H1 (cell line): ENCODE measurements around the gene NKIRAS2. TPM values are rescaled to one million over a fixed set of nuclear protein-coding genes. Genes with fewer than 3 reads are reported as not detected.

Source experiments
- CTCF ChIA-PET: fragments of 300-600 bp; sonication (Branson Sonifier 250); formaldehyde crosslinking; loops from one replicate; lab custom pipeline; 2021; ENCODE audit not compliant: partially characterized antibody; lab: Charles Lee
- POLR2A ChIA-PET: fragments of 300-600 bp; sonication (Branson Sonifier 250); formaldehyde crosslinking; loops from one replicate; lab custom pipeline; 2021; ENCODE audit warnings: inconsistent platforms; ENCODE audit not compliant: partially characterized antibody; lab: Charles Lee
- DNase-seq, 2 experiments: peaks; one replicate each; pipeline versions ENCODE4 v3.0.0 to v3.0.0-alpha.2; 2010 to 2022; ENCODE audit warnings: low spot score in 2 of 2, low read depth in 1 of 2, mixed read lengths in 1 of 2
- FAIRE-seq: peaks from 2 replicates; lab custom pipeline; 2011; peaks lifted over from hg19 to GRCh38; lab: Jason Lieb, UNC
- H2AFZ ChIP-seq: 2 replicates; pipeline ENCODE4 v1.8.1; 2012; ENCODE audit warnings: low read length, inconsistent platforms
- H2AK5ac ChIP-seq: 2 replicates; pipeline ENCODE4 v1.6.1; 2013; ENCODE audit warnings: low read depth, low read length
- H2BK120ac ChIP-seq: replicated peaks from 2 replicates; pipeline ENCODE3; 2013; ENCODE audit warnings: low read depth, low read length, inconsistent platforms
- H2BK12ac ChIP-seq: 2 replicates; pipeline ENCODE4 v1.6.1; 2013; ENCODE audit warnings: low read depth, low read length
- H2BK15ac ChIP-seq: 2 replicates; pipeline ENCODE4 v1.6.1; 2013; ENCODE audit warnings: low read length
- H2BK20ac ChIP-seq: 2 replicates; pipeline ENCODE4 v1.6.1; 2013; ENCODE audit warnings: low read length
- H2BK5ac ChIP-seq: 2 replicates; pipeline ENCODE4 v1.6.1; 2013; ENCODE audit warnings: low read depth, low read length
- H3K14ac ChIP-seq: 2 replicates; pipeline ENCODE4 v1.6.1; 2013; ENCODE audit warnings: inconsistent platforms; ENCODE audit not compliant: insufficient read length
- H3K18ac ChIP-seq: 2 replicates; pipeline ENCODE4 v1.6.1; 2013; ENCODE audit warnings: low read length; ENCODE audit errors: extremely low read depth
- H3K23ac ChIP-seq: 2 replicates; pipeline ENCODE4 v1.6.1; 2013; ENCODE audit warnings: inconsistent platforms; ENCODE audit not compliant: insufficient read length
- H3K23me2 ChIP-seq: 2 replicates; pipeline ENCODE4 v1.6.1; 2013; ENCODE audit warnings: low read depth, low read length
- H3K27ac ChIP-seq: 2 replicates; pipeline ENCODE4 v1.6.1; 2011; ENCODE audit warnings: low read depth, low read length, inconsistent platforms
- H3K27me3 ChIP-seq, 4 experiments: replicated peaks in 1 of 4; 1 replicate in 1 of 4; 2 replicates in 3 of 4; pipeline versions ENCODE4 v1.6.1 to v1.8.1; 2011 to 2013; ENCODE audit warnings: low read length in 3 of 4, mild to moderate bottlenecking in 3 of 4, inconsistent platforms in 2 of 4, mixed read lengths in 2 of 4, moderate library complexity in 1 of 4; ENCODE audit not compliant: control insufficient read depth in 3 of 4, insufficient read depth in 3 of 4; ENCODE audit errors: extremely low read depth in 1 of 4
- H3K36me3 ChIP-seq, 4 experiments: 2 replicates each; pipeline versions ENCODE4 v1.6.1 to v1.8.1; 2011 to 2013; ENCODE audit warnings: mild to moderate bottlenecking in 4 of 4, low read length in 3 of 4, moderate library complexity in 2 of 4, control low read depth in 1 of 4, inconsistent platforms in 1 of 4; ENCODE audit not compliant: insufficient read depth in 4 of 4, control insufficient read depth in 2 of 4
- H3K4ac ChIP-seq: replicated peaks from 2 replicates; pipeline ENCODE3; 2013; ENCODE audit warnings: low read length, low read depth, mixed read lengths, inconsistent platforms; ENCODE audit not compliant: insufficient read length
- H3K4me1 ChIP-seq, 4 experiments: replicated peaks in 1 of 4; 1 replicate in 1 of 4; 2 replicates in 3 of 4; pipeline versions ENCODE4 v1.6.1 to v1.8.1; 2011 to 2013; ENCODE audit warnings: low read length in 3 of 4, inconsistent platforms in 2 of 4, mixed read lengths in 1 of 4; ENCODE audit not compliant: insufficient read depth in 4 of 4, control insufficient read depth in 3 of 4
- H3K4me2 ChIP-seq, 2 experiments: 2 replicates each; pipeline versions ENCODE4 v1.6.1 to v1.8.1; 2011 to 2013; ENCODE audit warnings: low read depth in 2 of 2, low read length in 2 of 2, control low read depth in 1 of 2, inconsistent platforms in 1 of 2, mild to moderate bottlenecking in 1 of 2; ENCODE audit not compliant: insufficient read depth in 1 of 2
- H3K4me3 ChIP-seq, 4 experiments: fragments of 200-600, 300-600 bp in 1 of 4; sonication (generic), shearing (Covaris generic), sonication (Bioruptor Twin) in 1 of 4; 2 replicates each; pipeline versions ENCODE4 v1.5.1 to v1.8.1; 2011 to 2016; ENCODE audit warnings: low read length in 4 of 4, low read depth in 3 of 4, control low read depth in 2 of 4, inconsistent platforms in 2 of 4, mild to moderate bottlenecking in 2 of 4, mixed read lengths in 1 of 4, moderate library complexity in 1 of 4; ENCODE audit not compliant: insufficient read depth in 2 of 4; ENCODE audit errors: extremely low read depth in 1 of 4
- H3K56ac ChIP-seq: replicated peaks from 2 replicates; pipeline ENCODE3; 2013; ENCODE audit warnings: low read depth, mild to moderate bottlenecking, mixed read lengths, low read length, inconsistent platforms; ENCODE audit not compliant: insufficient read length
- H3K79me1 ChIP-seq: 2 replicates; pipeline ENCODE4 v1.6.1; 2013; ENCODE audit warnings: low read depth, low read length, control low read depth
- H3K79me2 ChIP-seq, 2 experiments: 2 replicates each; pipeline versions ENCODE4 v1.6.1 to v1.8.1; 2012 to 2013; ENCODE audit warnings: low read length in 2 of 2, mild to moderate bottlenecking in 2 of 2, inconsistent platforms in 1 of 2; ENCODE audit not compliant: insufficient read depth in 2 of 2, control insufficient read depth in 1 of 2
- H3K9ac ChIP-seq, 4 experiments: replicated peaks in 1 of 4; 1 replicate in 1 of 4; 2 replicates in 3 of 4; pipeline versions ENCODE4 v1.6.1 to v1.8.1; 2011 to 2013; ENCODE audit warnings: low read depth in 3 of 4, low read length in 3 of 4, control low read depth in 2 of 4, mild to moderate bottlenecking in 2 of 4, moderate library complexity in 2 of 4, inconsistent platforms in 1 of 4; ENCODE audit errors: extremely low read depth in 1 of 4
- H3K9me3 ChIP-seq, 2 experiments: 2 replicates each; pipeline versions ENCODE4 v1.6.1 to v1.8.1; 2012 to 2013; ENCODE audit warnings: mild to moderate bottlenecking in 2 of 2, moderate library complexity in 2 of 2, control low read depth in 1 of 2, inconsistent platforms in 1 of 2, low read depth in 1 of 2, low read length in 1 of 2, mixed read lengths in 1 of 2; ENCODE audit not compliant: insufficient read depth in 2 of 2
- H4K20me1 ChIP-seq, 2 experiments: replicated peaks in 1 of 2; 2 replicates each; pipeline versions ENCODE3 to v1.8.1; 2011 to 2013; ENCODE audit warnings: inconsistent platforms in 2 of 2, low read length in 2 of 2, mild to moderate bottlenecking in 1 of 2; ENCODE audit not compliant: insufficient read depth in 2 of 2, control insufficient read depth in 1 of 2
- H4K5ac ChIP-seq: 2 replicates; pipeline ENCODE4 v1.6.1; 2013; ENCODE audit warnings: low read length, low read depth, mixed read lengths, inconsistent platforms; ENCODE audit not compliant: insufficient read length
- H4K8ac ChIP-seq: 2 replicates; pipeline ENCODE4 v1.8.0; 2013; ENCODE audit warnings: mild to moderate bottlenecking, moderate library complexity, low read length, inconsistent platforms; ENCODE audit not compliant: insufficient read depth; ENCODE audit errors: extremely low read depth
- H4K91ac ChIP-seq: replicated peaks from 2 replicates; pipeline ENCODE3; 2013; ENCODE audit warnings: low read length, mixed read lengths, inconsistent platforms; ENCODE audit not compliant: insufficient read length
- BCL11A ChIP-seq, 2 experiments: IDR thresholded peaks; one replicate each; pipeline ENCODE4 v1.6.1; 2011; ENCODE audit warnings: low read depth in 2 of 2, low read length in 2 of 2, mild to moderate bottlenecking in 2 of 2
- GABPA ChIP-seq: IDR thresholded peaks from 2 replicates; pipeline ENCODE4 v1.6.1; 2011; ENCODE audit warnings: mild to moderate bottlenecking, low read length, moderate library complexity, borderline replicate concordance; ENCODE audit not compliant: insufficient read depth
- SIRT6 ChIP-seq: IDR thresholded peaks from one replicate; pipeline ENCODE4 v1.7.1; 2012; ENCODE audit warnings: low read length, inconsistent platforms
- SP1 ChIP-seq: IDR thresholded peaks from 2 replicates; pipeline ENCODE4 v1.6.1; 2011; ENCODE audit warnings: low read depth, low read length
- WGBS, 2 experiments: shearing (Covaris generic) in 1 of 2; methylation state at CpG; one replicate each; pipeline versions ENCODE4 v1.1.6 to v1.1.7; 2013 to 2015; ENCODE audit warnings: low lambda C conversion rate in 2 of 2, mixed read lengths in 2 of 2, inconsistent platforms in 1 of 2, low coverage in 1 of 2, missing lambda C conversion rate in 1 of 2; ENCODE audit not compliant: insufficient replicate concordance in 2 of 2, insufficient coverage in 1 of 2, insufficient read length in 1 of 2; ENCODE audit errors: extremely low coverage in 1 of 2, missing lambda C conversion rate in 1 of 2; 5-methylcytosine and 5-hydroxymethylcytosine counted together
- polyA plus RNA-seq, 7 experiments: library from polyadenylated mRNA; depleted of rRNA in 3 of 7; stranded (reverse) in 5 of 7; unstranded in 2 of 7; fragments of >200 nt in 5 of 7; fragments of 200-250 nt in 2 of 7; gene quantifications; 1 replicate in 5 of 7; 2 replicates in 1 of 7; 4 replicates in 1 of 7; pipeline versions ENCODE4 v1.2.1 to v1.2.3, GENCODE V29; 2011 to 2013; ENCODE audit warnings: missing spikeins in 2 of 7, mixed read lengths in 2 of 7
- total RNA-seq: library from RNA; stranded (reverse); fragmentation: NEBNext Ultra II Directional; extraction: Animal tissue kit (Norgen Biotek cat#: 25700); gene quantifications from 2 replicates; pipeline ENCODE4 v1.2.1, GENCODE V29; 2021

Gene NKIRAS2
- total and polyA plus RNA-seq, 2 of the 8 experiments (the other 6 are each of a cell fraction or from before 2014, with no cell fraction given), result 34.5 to 51.1 TPM

DNA sequence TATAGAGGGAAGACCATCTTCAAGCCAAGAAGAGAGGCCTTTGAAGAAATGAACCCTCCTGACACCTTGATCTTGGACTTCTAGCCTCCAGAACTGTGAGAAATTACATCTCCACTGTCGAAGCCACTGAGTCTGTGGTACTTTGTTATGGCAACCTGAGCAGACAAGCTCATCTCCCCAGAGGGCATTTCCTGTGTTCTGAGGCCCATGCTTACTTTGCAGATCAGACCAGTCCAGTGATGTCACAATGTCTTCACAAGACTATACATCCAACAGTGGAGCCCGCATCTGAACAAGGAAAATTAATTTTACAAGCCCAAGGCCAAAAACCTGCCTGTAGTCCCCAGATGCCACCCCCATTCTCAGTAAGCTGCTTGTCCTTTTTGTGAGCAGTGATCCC is 45.3 kb downstream of the NKIRAS2 start:
- Histone ChIP-seq H3K27ac (no peak overlapping the region), H4K20me1 (no peaks in the 10 kb centered on the region)

More for the DNA sequence above, 45.3 kb downstream of the NKIRAS2 start:
- POLR2A ChIA-PET, result interaction anchor here (0.8 to 2.5 kb wide), 8 partner anchors 9 to 48 kb away, joined by 3 to 9 read pairs (median 4); partner anchors contain the start of genes DNAJC7 and ZNF385C
- Histone ChIP-seq H4K5ac (no peak overlapping the region), H4K8ac (no peak overlapping the region), H3K79me2 (no peaks in the 10 kb centered on the region), H3K23me2 (no peaks in the 10 kb centered on the region; the same call in 1 of the 2 replicates), H3K4me3 (no peak overlapping the region), H2BK120ac (no peak overlapping the region), H2AFZ (no peak overlapping the region), H3K27me3 (no peaks in the 10 kb centered on the region), H3K4me1 (peaks cover 0 to 7% (median 5%) of the 10 kb centered on the region in 4 experiments; a peak in 6 of 7 replicates), H3K4ac (no peak overlapping the region), H3K14ac (no peak overlapping the region), H2BK15ac (no peak overlapping the region), H4K91ac (no peak overlapping the region), H3K79me1 (no peaks in the 10 kb centered on the region), H3K23ac (no peak overlapping the region), H2AK5ac (no peak overlapping the region), H3K36me3 (no peaks in the 10 kb centered on the region), H3K9ac (no peak overlapping the region), H3K18ac (no peak overlapping the region), H2BK5ac (no peak overlapping the region), H2BK20ac (no peak overlapping the region), H2BK12ac (no peak overlapping the region), H3K4me2 (no peak overlapping the region), H3K56ac (no peak overlapping the region), H3K9me3 (no peaks in the 10 kb centered on the region)
- FAIRE-seq (no peak), DNase-seq (no peak)
- 90% methylated on average over 2 of the region's 2 CpGs; no CpG with 5 or more reads in 1 of the 2 experiments for WGBS, 2 experiments
- CTCF ChIA-PET, result interaction anchor here (0.8 to 17.0 kb wide), 18 partner anchors 9 to 182 kb away, joined by 3 to 381 read pairs (median 5); partner anchors contain the start of genes C17orf113, DHX58, HSPB9 and KAT2A
- TF ChIP-seq SIRT6 (no peak), BCL11A (IDR thresholded peaks at IDR 0.05; ENCODE audit: low read depth in 2 of 2, low read length in 2 of 2) (no peak), SP1 (no peak), GABPA (no peak)
